ENCODE data around the gene PTPRD. TPM values are rescaled to one million over a fixed set of nuclear protein-coding genes. Genes with fewer than 3 reads are reported as not detected.

Gene PTPRD
- total and polyA plus RNA-seq, 2 experiments from 2014 or later, result 11.5 to 58.0 TPM

DNA sequence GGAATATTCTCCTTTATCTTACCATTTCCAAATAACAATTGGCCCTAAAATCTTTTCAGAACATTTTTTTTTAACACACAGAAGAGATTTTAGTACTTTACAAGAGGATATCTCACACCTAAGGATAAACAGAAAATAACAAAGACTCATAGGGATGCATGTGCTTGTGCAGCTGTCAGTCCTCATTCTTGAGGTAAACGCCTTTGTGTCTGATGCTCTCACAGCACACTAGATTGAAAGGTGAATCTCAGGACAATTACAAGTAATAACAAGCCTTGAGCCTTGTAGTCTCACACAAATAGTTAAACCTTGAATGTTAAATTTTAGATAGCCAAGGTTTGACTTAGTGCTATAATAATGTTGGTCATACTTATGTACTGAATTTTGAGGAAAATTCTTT is 439.2 kb downstream of the PTPRD start:
- Mint-ChIP-seq H3K27ac (no peak overlapping the region), H3K4me3 (no peak overlapping the region), H3K36me3 (ENCODE audit: low read depth) (no peaks in the 10 kb centered on the region), H3K27me3 (ENCODE audit: insufficient read depth, low read depth, poor library complexity) (no peaks in the 10 kb centered on the region), H3K4me1 (no peaks in the 10 kb centered on the region; the same call in 2 of the 3 replicates), H3K9me3 (no peaks in the 10 kb centered on the region)
- no peak overlapping the region for H3K4me2 ChIP-seq
- no peak overlapping the region for H3K27ac ChIP-seq (ENCODE audit: low read depth)
- H3K36me3 ChIP-seq (ENCODE audit: insufficient read depth), result no peaks in the 10 kb centered on the region
- no peak overlapping the region for H2AFZ ChIP-seq
- H3K9me2 ChIP-seq (ENCODE audit: insufficient read depth), result no peaks in the 10 kb centered on the region
- H3K79me2 ChIP-seq (replicated peaks; ENCODE audit: insufficient read depth), result no peaks in the 10 kb centered on the region
- ATAC-seq, result no peak
- no peaks in the 10 kb centered on the region for H3K27me3 ChIP-seq (ENCODE audit: insufficient read depth)
- no peaks in the 10 kb centered on the region for H3F3A ChIP-seq (replicated peaks; ENCODE audit: low read depth)
- no peaks in the 10 kb centered on the region for H4K20me1 ChIP-seq (replicated peaks; ENCODE audit: insufficient read depth)
- TF ChIP-seq NANOG (IDR thresholded peaks at IDR 0.05; ENCODE audit: borderline replicate concordance) (no peak), JUNB (IDR thresholded peaks at IDR 0.05; ENCODE audit: unreplicated experiment) (no peak), ZNF331 (CRISPR knock-in tag; IDR thresholded peaks at IDR 0.05; ENCODE audit: low read depth) (no peak), CREB1 (CRISPR knock-in tag; IDR thresholded peaks at IDR 0.05; ENCODE audit: low read depth) (no peak), POLR2AphosphoS5 (IDR thresholded peaks at IDR 0.05; ENCODE audit: low read depth) (no peak), ZNF114 (CRISPR knock-in tag; IDR thresholded peaks at IDR 0.05) (no peak), STAT1 (IDR thresholded peaks at IDR 0.05; ENCODE audit: unreplicated experiment) (no peak), EZH2 (IDR thresholded peaks at IDR 0.05; ENCODE audit: low read depth, unreplicated experiment) (no peak), EZH2phosphoT487 (IDR thresholded peaks at IDR 0.05; ENCODE audit: unreplicated experiment) (no peak)
- TF ChIP-seq, protein P1, sequence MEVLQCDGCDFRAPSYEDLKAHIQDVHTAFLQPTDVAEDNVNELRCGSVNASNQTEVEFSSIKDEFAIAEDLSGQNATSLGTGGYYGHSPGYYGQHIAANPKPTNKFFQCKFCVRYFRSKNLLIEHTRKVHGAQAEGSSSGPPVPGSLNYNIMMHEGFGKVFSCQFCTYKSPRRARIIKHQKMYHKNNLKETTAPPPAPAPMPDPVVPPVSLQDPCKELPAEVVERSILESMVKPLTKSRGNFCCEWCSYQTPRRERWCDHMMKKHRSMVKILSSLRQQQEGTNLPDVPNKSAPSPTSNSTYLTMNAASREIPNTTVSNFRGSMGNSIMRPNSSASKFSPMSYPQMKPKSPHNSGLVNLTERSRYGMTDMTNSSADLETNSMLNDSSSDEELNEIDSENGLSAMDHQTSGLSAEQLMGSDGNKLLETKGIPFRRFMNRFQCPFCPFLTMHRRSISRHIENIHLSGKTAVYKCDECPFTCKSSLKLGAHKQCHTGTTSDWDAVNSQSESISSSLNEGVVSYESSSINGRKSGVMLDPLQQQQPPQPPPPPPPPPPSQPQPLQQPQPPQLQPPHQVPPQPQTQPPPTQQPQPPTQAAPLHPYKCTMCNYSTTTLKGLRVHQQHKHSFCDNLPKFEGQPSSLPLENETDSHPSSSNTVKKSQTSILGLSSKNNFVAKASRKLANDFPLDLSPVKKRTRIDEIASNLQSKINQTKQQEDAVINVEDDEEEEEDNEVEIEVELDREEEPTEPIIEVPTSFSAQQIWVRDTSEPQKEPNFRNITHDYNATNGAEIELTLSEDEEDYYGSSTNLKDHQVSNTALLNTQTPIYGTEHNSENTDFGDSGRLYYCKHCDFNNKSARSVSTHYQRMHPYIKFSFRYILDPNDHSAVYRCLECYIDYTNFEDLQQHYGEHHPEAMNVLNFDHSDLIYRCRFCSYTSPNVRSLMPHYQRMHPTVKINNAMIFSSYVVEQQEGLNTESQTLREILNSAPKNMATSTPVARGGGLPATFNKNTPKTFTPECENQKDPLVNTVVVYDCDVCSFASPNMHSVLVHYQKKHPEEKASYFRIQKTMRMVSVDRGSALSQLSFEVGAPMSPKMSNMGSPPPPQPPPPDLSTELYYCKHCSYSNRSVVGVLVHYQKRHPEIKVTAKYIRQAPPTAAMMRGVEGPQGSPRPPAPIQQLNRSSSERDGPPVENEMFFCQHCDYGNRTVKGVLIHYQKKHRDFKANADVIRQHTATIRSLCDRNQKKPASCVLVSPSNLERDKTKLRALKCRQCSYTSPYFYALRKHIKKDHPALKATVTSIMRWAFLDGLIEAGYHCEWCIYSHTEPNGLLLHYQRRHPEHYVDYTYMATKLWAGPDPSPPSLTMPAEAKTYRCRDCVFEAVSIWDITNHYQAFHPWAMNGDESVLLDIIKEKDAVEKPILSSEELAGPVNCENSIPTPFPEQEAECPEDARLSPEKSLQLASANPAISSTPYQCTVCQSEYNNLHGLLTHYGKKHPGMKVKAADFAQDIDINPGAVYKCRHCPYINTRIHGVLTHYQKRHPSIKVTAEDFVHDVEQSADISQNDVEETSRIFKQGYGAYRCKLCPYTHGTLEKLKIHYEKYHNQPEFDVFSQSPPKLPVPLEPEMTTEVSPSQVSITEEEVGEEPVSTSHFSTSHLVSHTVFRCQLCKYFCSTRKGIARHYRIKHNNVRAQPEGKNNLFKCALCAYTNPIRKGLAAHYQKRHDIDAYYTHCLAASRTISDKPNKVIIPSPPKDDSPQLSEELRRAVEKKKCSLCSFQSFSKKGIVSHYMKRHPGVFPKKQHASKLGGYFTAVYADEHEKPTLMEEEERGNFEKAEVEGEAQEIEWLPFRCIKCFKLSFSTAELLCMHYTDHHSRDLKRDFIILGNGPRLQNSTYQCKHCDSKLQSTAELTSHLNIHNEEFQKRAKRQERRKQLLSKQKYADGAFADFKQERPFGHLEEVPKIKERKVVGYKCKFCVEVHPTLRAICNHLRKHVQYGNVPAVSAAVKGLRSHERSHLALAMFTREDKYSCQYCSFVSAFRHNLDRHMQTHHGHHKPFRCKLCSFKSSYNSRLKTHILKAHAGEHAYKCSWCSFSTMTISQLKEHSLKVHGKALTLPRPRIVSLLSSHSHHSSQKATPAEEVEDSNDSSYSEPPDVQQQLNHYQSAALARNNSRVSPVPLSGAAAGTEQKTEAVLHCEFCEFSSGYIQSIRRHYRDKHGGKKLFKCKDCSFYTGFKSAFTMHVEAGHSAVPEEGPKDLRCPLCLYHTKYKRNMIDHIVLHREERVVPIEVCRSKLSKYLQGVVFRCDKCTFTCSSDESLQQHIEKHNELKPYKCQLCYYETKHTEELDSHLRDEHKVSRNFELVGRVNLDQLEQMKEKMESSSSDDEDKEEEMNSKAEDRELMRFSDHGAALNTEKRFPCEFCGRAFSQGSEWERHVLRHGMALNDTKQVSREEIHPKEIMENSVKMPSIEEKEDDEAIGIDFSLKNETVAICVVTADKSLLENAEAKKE (CRISPR knock-in tag; IDR thresholded peaks at IDR 0.05), result no peak
- TF ChIP-seq, protein P2, sequence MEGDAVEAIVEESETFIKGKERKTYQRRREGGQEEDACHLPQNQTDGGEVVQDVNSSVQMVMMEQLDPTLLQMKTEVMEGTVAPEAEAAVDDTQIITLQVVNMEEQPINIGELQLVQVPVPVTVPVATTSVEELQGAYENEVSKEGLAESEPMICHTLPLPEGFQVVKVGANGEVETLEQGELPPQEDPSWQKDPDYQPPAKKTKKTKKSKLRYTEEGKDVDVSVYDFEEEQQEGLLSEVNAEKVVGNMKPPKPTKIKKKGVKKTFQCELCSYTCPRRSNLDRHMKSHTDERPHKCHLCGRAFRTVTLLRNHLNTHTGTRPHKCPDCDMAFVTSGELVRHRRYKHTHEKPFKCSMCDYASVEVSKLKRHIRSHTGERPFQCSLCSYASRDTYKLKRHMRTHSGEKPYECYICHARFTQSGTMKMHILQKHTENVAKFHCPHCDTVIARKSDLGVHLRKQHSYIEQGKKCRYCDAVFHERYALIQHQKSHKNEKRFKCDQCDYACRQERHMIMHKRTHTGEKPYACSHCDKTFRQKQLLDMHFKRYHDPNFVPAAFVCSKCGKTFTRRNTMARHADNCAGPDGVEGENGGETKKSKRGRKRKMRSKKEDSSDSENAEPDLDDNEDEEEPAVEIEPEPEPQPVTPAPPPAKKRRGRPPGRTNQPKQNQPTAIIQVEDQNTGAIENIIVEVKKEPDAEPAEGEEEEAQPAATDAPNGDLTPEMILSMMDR (conservative IDR thresholded peaks at IDR 0.05; ENCODE audit: low read depth in 2 of 2), result no peak
- TF ChIP-seq, protein P3, sequence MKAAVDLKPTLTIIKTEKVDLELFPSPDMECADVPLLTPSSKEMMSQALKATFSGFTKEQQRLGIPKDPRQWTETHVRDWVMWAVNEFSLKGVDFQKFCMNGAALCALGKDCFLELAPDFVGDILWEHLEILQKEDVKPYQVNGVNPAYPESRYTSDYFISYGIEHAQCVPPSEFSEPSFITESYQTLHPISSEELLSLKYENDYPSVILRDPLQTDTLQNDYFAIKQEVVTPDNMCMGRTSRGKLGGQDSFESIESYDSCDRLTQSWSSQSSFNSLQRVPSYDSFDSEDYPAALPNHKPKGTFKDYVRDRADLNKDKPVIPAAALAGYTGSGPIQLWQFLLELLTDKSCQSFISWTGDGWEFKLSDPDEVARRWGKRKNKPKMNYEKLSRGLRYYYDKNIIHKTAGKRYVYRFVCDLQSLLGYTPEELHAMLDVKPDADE (IDR thresholded peaks at IDR 0.05), result no peak
- TF ChIP-seq, protein P4, sequence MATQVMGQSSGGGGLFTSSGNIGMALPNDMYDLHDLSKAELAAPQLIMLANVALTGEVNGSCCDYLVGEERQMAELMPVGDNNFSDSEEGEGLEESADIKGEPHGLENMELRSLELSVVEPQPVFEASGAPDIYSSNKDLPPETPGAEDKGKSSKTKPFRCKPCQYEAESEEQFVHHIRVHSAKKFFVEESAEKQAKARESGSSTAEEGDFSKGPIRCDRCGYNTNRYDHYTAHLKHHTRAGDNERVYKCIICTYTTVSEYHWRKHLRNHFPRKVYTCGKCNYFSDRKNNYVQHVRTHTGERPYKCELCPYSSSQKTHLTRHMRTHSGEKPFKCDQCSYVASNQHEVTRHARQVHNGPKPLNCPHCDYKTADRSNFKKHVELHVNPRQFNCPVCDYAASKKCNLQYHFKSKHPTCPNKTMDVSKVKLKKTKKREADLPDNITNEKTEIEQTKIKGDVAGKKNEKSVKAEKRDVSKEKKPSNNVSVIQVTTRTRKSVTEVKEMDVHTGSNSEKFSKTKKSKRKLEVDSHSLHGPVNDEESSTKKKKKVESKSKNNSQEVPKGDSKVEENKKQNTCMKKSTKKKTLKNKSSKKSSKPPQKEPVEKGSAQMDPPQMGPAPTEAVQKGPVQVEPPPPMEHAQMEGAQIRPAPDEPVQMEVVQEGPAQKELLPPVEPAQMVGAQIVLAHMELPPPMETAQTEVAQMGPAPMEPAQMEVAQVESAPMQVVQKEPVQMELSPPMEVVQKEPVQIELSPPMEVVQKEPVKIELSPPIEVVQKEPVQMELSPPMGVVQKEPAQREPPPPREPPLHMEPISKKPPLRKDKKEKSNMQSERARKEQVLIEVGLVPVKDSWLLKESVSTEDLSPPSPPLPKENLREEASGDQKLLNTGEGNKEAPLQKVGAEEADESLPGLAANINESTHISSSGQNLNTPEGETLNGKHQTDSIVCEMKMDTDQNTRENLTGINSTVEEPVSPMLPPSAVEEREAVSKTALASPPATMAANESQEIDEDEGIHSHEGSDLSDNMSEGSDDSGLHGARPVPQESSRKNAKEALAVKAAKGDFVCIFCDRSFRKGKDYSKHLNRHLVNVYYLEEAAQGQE (IDR thresholded peaks at IDR 0.05; ENCODE audit: unreplicated experiment), result no peak
- no peak overlapping the region for H3K4me3 ChIP-seq
- no peaks in the 10 kb centered on the region for H3K4me1 ChIP-seq (ENCODE audit: insufficient read depth)
- no peak for DNase-seq (ENCODE audit: low spot score)
